Endometrial microvascular endothelial cells (primary cell): ENCODE data around the gene VPS26B. TPM values are rescaled to one million over a fixed set of nuclear protein-coding genes. Genes with fewer than 3 reads are reported as not detected.

ENCODE experiments used
- in situ Hi-C: cut with HindIII; loops from 2 replicates; pipeline ENCODE4 v1.10.0; 2017; ENCODE audit warnings: low sequenced_read_pairs, low pct_unique_long_range_greater_than_20kb; ENCODE audit errors: inconsistent ontology term
- total RNA-seq: library from RNA; depleted of rRNA; stranded (reverse); fragments of >200 nt; gene quantifications from one replicate; pipeline ENCODE4 v1.2.3, GENCODE V29; 2015; ENCODE audit errors: inconsistent ontology term

VPS26B gene
- total RNA-seq, 1 donor from 2014 or later: 35.1 TPM

- in situ Hi-C loops: no loop called here
Observed at GRCh38 chr11:134293119-134294113, 68.9 kb downstream of the VPS26B start.

- in situ Hi-C loops: no loop called here
Observed at GRCh38 chr11:134294664-134295063, 70.2 kb downstream of the VPS26B start.

Other genes with a start within 250 kb of the VPS26B start
- 75.9 TPM for gene JAM3, start 155.6 kb upstream of the VPS26B start, total RNA-seq
- 30.1 TPM for gene NCAPD3, start 704 bp upstream of the VPS26B start, total RNA-seq
- gene THYN1, start 28.7 kb downstream of the VPS26B start, total RNA-seq: 42.7 TPM
- gene ACAD8, start 28.9 kb downstream of the VPS26B start, total RNA-seq: 21.7 TPM
- gene GLB1L3, start 51.7 kb downstream of the VPS26B start, total RNA-seq: not detected
- gene GLB1L2, start 107.3 kb downstream of the VPS26B start, total RNA-seq: not detected
- not detected for gene B3GAT1, start 187.6 kb downstream of the VPS26B start, total RNA-seq